Neutrophil (primary cell): ENCODE results near the gene FAM89A.
"Not testable (repeated sequence)": the region's sequence is repeated elsewhere in the genome, so short reads cannot be mapped to it uniquely, and the experiment has no call there.

Experiments
- H3K27ac ChIP-seq: fragments of 200-600 bp; sonication (generic); 2 replicates; pipeline ENCODE4 v1.5.1; 2016; ENCODE audit warnings: mild to moderate bottlenecking, moderate library complexity
- H3K27me3 ChIP-seq: fragments of 200-600 bp; sonication (generic); 2 replicates; pipeline ENCODE4 v1.6.0; 2016; ENCODE audit warnings: mild to moderate bottlenecking
- H3K36me3 ChIP-seq: fragments of 200-600 bp; sonication (generic); 2 replicates; pipeline ENCODE4 v1.5.1; 2017
- H3K4me1 ChIP-seq, 2 experiments: fragments of 200-600 bp in 1 of 2; sonication (generic) in 1 of 2; 1 replicate in 1 of 2; 2 replicates in 1 of 2; pipeline versions ENCODE4 v1.5.1 to v1.6.1; 2013 to 2016; ENCODE audit warnings: low read depth in 1 of 2, low read length in 1 of 2, mild to moderate bottlenecking in 1 of 2, moderate library complexity in 1 of 2; ENCODE audit not compliant: control insufficient read depth in 1 of 2, insufficient read depth in 1 of 2
- H3K4me3 ChIP-seq, 2 experiments: fragments of 200-600 bp in 1 of 2; sonication (generic) in 1 of 2; 1 replicate in 1 of 2; 2 replicates in 1 of 2; pipeline ENCODE4 v1.5.1; 2013 to 2016; ENCODE audit warnings: low read depth in 1 of 2, low read length in 1 of 2, mild to moderate bottlenecking in 1 of 2, moderate library complexity in 1 of 2
- H3K9me3 ChIP-seq: fragments of 200-600 bp; sonication (generic); 2 replicates; pipeline ENCODE4 v1.5.1; 2016
- TF ChIP-seq, protein P1 (sequence below): fragments of 200-600 bp; sonication (generic); IDR thresholded peaks from 2 replicates; pipeline ENCODE4 v1.5.1; 2016; ENCODE audit warnings: antibody characterized with exemption

FAM89A gene

DNA sequence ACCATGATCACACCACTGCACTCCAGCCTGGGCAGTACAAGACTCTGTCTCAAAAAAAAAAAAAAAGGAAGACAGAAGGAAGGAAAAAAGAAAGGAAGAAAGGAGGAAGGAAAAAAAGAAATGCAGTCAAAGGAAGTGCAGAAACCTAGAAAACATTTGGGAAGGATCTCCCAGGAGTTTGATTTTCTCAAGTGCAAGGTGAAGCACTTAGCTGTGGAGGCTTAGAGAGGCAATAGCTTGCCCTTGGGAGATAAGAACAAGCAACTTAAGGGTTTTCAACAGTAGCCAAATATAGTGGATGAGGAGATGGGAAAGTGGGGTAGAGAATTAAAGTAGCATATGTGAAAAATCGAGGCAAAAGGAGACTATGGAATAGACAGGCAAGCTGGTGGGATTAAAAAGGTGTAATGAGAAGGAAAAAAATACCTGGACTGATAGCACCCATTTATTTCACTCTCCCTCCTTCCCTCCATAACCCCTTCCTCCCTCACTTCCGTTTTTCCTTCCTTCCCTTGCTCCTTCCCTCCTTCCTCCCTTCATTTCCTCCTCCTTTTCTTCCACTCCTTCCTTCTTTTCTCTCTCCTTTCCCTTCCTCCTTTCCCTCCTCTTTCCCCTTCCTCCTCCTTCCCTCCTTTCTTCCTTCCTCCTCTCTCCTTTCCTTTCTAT is 6.8 kb upstream of the FAM89A start:
- Histone ChIP-seq H3K4me3 (no peak overlapping the region), H3K9me3 (peaks cover 7% of the 10 kb centered on the region), H3K27me3 (peaks cover 40% of the 10 kb centered on the region), H3K4me1 (no peaks in the 10 kb centered on the region), H3K36me3 (no peaks in the 10 kb centered on the region), H3K27ac (no peak overlapping the region)
- TF ChIP-seq, protein P1, sequence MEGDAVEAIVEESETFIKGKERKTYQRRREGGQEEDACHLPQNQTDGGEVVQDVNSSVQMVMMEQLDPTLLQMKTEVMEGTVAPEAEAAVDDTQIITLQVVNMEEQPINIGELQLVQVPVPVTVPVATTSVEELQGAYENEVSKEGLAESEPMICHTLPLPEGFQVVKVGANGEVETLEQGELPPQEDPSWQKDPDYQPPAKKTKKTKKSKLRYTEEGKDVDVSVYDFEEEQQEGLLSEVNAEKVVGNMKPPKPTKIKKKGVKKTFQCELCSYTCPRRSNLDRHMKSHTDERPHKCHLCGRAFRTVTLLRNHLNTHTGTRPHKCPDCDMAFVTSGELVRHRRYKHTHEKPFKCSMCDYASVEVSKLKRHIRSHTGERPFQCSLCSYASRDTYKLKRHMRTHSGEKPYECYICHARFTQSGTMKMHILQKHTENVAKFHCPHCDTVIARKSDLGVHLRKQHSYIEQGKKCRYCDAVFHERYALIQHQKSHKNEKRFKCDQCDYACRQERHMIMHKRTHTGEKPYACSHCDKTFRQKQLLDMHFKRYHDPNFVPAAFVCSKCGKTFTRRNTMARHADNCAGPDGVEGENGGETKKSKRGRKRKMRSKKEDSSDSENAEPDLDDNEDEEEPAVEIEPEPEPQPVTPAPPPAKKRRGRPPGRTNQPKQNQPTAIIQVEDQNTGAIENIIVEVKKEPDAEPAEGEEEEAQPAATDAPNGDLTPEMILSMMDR, result no peak

DNA sequence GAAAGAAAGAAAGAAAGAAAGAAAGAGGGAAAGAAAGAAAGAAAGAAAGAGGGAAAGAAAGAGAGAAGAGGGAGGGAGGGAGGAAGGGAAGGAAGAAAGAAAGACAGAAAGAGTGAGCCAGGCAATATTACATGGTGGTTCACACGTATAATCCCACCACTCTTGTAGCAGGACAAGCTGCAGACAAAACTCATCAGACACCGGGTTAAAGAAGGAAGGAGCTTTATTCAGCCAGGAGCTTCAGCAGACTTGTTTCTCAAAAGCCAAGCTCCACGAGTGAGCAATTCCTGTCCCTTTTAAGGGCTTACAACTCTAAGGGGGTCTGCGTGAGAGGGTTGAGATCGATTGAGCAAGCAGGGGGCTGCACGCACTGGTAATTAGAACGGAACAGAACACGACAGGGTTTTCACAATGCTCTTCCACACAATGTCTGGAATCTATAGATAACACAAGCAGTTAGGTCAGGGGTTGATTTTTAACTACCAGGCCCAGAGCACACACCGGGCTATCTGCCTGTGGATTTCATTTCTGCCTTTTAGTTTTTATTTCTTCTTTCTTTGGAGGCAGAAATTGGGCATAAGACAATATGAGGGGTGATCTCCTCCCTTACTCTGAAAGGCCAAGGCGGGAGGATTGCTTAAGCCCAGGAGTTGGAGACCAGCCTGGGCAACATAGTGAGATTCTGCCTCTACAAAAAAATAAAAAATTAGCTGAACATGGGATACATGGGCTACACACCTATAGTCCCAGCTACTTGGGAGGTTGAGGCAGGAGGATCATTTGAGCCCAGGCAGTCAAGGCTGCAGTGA is 6.1 kb upstream of the FAM89A start:
- not testable (repeated sequence) for H3K36me3 ChIP-seq, H3K27ac ChIP-seq, H3K9me3 ChIP-seq, H3K4me1 ChIP-seq, H3K4me3 ChIP-seq
- H3K27me3 ChIP-seq, result peaks cover 47% of the 10 kb centered on the region

DNA sequence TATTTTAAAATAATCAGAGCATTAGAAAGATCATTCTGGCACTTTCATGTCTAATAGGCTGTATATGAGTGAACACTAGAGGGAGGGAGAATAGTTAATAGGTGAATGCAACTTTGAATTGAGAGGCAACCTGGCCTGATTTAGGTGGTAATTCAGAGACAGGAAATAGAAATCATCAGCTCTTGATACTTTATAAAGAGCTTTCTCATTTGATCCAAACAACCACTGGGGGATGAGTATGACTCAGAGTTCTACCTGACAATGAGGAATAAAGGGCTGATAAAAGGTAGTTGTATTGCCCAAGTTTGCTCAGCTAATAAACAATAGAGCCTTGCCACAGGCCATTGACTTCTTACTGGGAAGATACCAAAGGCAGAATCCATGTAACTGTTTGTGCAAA is 5.2 kb upstream of the FAM89A start:
- TF ChIP-seq, protein P1, result no peak
- Histone ChIP-seq H3K27ac (no peak overlapping the region), H3K27me3 (peaks cover 56% of the 10 kb centered on the region)

DNA sequence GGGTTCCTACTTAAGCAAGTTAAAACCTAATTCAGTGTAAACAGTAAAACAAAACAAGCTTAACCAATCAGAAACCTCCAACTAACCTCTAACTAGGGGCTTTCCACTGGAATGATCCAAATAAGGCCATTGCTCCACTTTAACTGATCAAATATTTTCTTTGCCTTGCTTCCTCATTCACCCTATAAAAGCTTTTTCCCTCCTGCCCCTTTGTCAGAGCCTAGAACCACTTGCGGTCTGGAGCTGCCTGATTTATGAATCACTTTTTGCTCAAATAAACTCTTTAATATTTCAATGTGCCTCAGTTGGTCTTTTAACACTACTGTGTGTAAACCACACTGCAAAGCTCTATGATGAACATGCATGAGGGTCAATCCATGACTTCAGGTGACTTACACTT is 4.5 kb upstream of the FAM89A start:
- Histone ChIP-seq H3K27ac (no peak overlapping the region), H3K4me1 (peaks cover 0 to 10% of the 10 kb centered on the region in 2 experiments), H3K4me3 (no peak overlapping the region), H3K27me3 (peaks cover 63% of the 10 kb centered on the region), H3K9me3 (peaks cover 7% of the 10 kb centered on the region), H3K36me3 (no peaks in the 10 kb centered on the region)
- TF ChIP-seq, protein P1, result no peak

More for the DNA sequence above, 5.2 kb upstream of the FAM89A start:
- H3K9me3 ChIP-seq, result peaks cover 7% of the 10 kb centered on the region
- H3K36me3 ChIP-seq, result no peaks in the 10 kb centered on the region
- peaks cover 0 to 6% of the 10 kb centered on the region in 2 experiments for H3K4me1 ChIP-seq
- no peak overlapping the region for H3K4me3 ChIP-seq

DNA sequence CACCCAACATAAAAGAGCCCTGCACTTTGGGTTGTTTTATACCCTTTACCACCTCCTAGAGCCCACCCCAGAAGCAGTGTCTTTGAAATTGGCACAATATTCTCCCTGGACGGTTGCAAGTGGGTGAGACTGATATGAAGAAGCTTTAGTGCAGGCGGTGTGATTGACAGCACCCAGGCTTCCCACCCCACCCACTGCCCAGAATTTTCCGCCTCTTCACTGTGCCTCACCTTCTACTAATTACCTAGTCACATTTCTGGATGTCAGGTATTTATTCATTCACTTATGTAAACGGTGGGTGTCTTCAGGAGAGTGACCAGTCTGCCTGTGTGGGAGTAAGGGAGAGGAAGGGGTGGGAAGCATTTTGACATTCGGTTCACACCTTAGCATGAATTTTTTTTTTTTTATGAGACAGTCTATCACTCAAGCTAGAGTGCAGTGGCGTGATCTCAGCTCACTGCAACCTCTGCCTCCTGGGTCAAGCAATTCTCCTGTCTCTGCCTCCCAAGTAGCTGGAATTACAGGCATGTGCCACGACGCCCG is 1.7 kb upstream of the FAM89A start:
- peaks cover 87% of the 10 kb centered on the region for H3K27me3 ChIP-seq
- no peak overlapping the region for H3K4me3 ChIP-seq
- H3K27ac ChIP-seq, result no peak overlapping the region
- peaks cover 11 to 19% of the 10 kb centered on the region in 2 experiments for H3K4me1 ChIP-seq
- no peaks in the 10 kb centered on the region for H3K36me3 ChIP-seq
- TF ChIP-seq, protein P1, result no peak
- H3K9me3 ChIP-seq, result peaks cover 7% of the 10 kb centered on the region
